ENCODE data around the gene NALCN. TPM values are rescaled to one million over a fixed set of nuclear protein-coding genes. Genes with fewer than 3 reads are reported as not detected.

NALCN gene
- total and polyA plus RNA-seq, 2 of the 8 experiments (the other 6 are each of a cell fraction or from before 2014, with no cell fraction given) = 0.26 to 0.54 TPM

DNA sequence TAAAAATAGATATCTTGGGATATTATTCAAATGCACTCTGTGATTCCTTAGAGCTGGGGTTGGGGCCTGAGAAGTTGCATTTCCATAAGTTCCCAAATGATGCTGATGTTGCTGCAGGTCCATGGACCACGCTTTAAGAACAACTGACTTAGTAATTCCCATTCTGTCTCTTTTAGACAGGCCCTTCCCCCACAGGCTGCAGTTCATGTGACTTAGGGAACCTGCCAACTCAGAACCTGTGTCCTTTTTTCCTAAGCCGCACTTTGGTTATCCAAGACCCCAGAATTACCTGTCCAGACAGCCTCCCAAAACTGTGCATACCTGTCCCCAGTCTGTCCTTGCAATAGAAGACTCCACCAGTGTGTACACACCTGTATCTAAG lies 34.4 kb upstream of the NALCN start:
- Histone ChIP-seq H3K4me3 (ENCODE audit: extremely low read depth in 1 of 4, insufficient read depth in 2 of 4, low read depth in 3 of 4, low read length in 4 of 4) (no peak overlapping the region), H3K23ac (ENCODE audit: insufficient read length) (no peak overlapping the region), H3K27ac (ENCODE audit: low read depth, low read length) (no peak overlapping the region), H3K79me1 (ENCODE audit: low read depth, low read length) (no peaks in the 10 kb centered on the region), H3K27me3 (replicated peaks in 1 of 4; ENCODE audit: control insufficient read depth in 3 of 4, extremely low read depth in 1 of 4, insufficient read depth in 3 of 4, low read length in 3 of 4) (no peaks in the 10 kb centered on the region), H2BK5ac (ENCODE audit: low read depth, low read length) (no peak overlapping the region), H3K18ac (ENCODE audit: extremely low read depth, low read length) (no peak overlapping the region), H2AK5ac (ENCODE audit: low read depth, low read length) (no peak overlapping the region), H2AFZ (ENCODE audit: low read length) (no peak overlapping the region), H4K8ac (ENCODE audit: extremely low read depth, insufficient read depth, low read length) (no peak overlapping the region), H4K91ac (replicated peaks; ENCODE audit: insufficient read length, low read length) (no peak overlapping the region), H3K56ac (replicated peaks; ENCODE audit: insufficient read length, low read depth, low read length) (no peak overlapping the region), H2BK15ac (ENCODE audit: low read length) (no peak overlapping the region), H3K36me3 (ENCODE audit: control insufficient read depth in 2 of 4, insufficient read depth in 4 of 4, low read length in 3 of 4) (no peaks in the 10 kb centered on the region), H4K5ac (ENCODE audit: insufficient read length, low read depth, low read length) (no peak overlapping the region), H3K9me3 (ENCODE audit: insufficient read depth in 2 of 2, low read depth in 1 of 2, low read length in 1 of 2) (no peaks in the 10 kb centered on the region), H2BK20ac (ENCODE audit: low read length) (no peak overlapping the region), H3K4ac (replicated peaks; ENCODE audit: insufficient read length, low read depth, low read length) (no peak overlapping the region), H2BK12ac (ENCODE audit: low read depth, low read length) (no peak overlapping the region), H3K4me2 (ENCODE audit: insufficient read depth in 1 of 2, low read depth in 2 of 2, low read length in 2 of 2) (no peak overlapping the region; a peak in 1 of 4 replicates), H3K79me2 (ENCODE audit: control insufficient read depth in 1 of 2, insufficient read depth in 2 of 2, low read length in 2 of 2) (no peaks in the 10 kb centered on the region), H3K23me2 (ENCODE audit: low read depth, low read length) (no peaks in the 10 kb centered on the region), H3K4me1 (replicated peaks in 1 of 4; ENCODE audit: control insufficient read depth in 3 of 4, insufficient read depth in 4 of 4, low read length in 3 of 4) (peaks cover 0 to 10% (median 3%) of the 10 kb centered on the region in 4 experiments; a peak in 1 of 7 replicates), H3K14ac (ENCODE audit: insufficient read length) (no peak overlapping the region), H3K9ac (replicated peaks in 1 of 4; ENCODE audit: extremely low read depth in 1 of 4, low read depth in 3 of 4, low read length in 3 of 4) (no peak overlapping the region), H4K20me1 (replicated peaks in 1 of 2; ENCODE audit: control insufficient read depth in 1 of 2, insufficient read depth in 2 of 2, low read length in 2 of 2) (no peaks in the 10 kb centered on the region), H2BK120ac (replicated peaks; ENCODE audit: low read depth, low read length) (no peak overlapping the region)
- no peak for TF ChIP-seq JUN (IDR thresholded peaks at IDR 0.05; ENCODE audit: low read depth, low read length)
- no peak for TF ChIP-seq CTBP2 (IDR thresholded peaks at IDR 0.05; ENCODE audit: borderline replicate concordance, insufficient read depth, insufficient read length, low read length)
- TF ChIP-seq ASH2L (IDR thresholded peaks at IDR 0.05; ENCODE audit: low read length) = no peak
- no peak for TF ChIP-seq YY1 (IDR thresholded peaks at IDR 0.05; ENCODE audit: low read depth, low read length)
- no peak for TF ChIP-seq HDAC6 (IDR thresholded peaks at IDR 0.05; ENCODE audit: low read depth, low read length)
- no peak for TF ChIP-seq BCL11A (IDR thresholded peaks at IDR 0.05; ENCODE audit: low read depth in 2 of 2, low read length in 2 of 2)
- TF ChIP-seq RBBP5 (IDR thresholded peaks at IDR 0.05; ENCODE audit: borderline replicate concordance, low read depth, low read length) = no peak
- TF ChIP-seq BACH1 (IDR thresholded peaks at IDR 0.05; ENCODE audit: low read length) = no peak
- no peak for TF ChIP-seq CEBPB (IDR thresholded peaks at IDR 0.05; ENCODE audit: low read depth, low read length)
- TF ChIP-seq, protein P1, sequence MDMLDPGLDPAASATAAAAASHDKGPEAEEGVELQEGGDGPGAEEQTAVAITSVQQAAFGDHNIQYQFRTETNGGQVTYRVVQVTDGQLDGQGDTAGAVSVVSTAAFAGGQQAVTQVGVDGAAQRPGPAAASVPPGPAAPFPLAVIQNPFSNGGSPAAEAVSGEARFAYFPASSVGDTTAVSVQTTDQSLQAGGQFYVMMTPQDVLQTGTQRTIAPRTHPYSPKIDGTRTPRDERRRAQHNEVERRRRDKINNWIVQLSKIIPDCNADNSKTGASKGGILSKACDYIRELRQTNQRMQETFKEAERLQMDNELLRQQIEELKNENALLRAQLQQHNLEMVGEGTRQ (IDR thresholded peaks at IDR 0.05; ENCODE audit: low read length) = no peak
- no peak for TF ChIP-seq GABPA (IDR thresholded peaks at IDR 0.05; ENCODE audit: borderline replicate concordance, insufficient read depth, low read length)
- no peak for TF ChIP-seq SP2 (IDR thresholded peaks at IDR 0.05; ENCODE audit: low read length)
- DNase-seq (ENCODE audit: low read depth in 1 of 2, low spot score in 2 of 2) (no peak), FAIRE-seq (no peak)
- WGBS, 2 experiments (ENCODE audit: extremely low coverage in 1 of 2, insufficient coverage in 1 of 2, insufficient read length in 1 of 2, insufficient replicate concordance in 2 of 2, low coverage in 1 of 2, low lambda C conversion rate in 2 of 2, missing lambda C conversion rate in 1 of 2) = 82% methylated on average over 2 of the region's 2 CpGs; no CpG with 5 or more reads in 1 of the 2 experiments
- ChIA-PET POLR2A (ENCODE audit: partially characterized antibody) (no interaction called here), CTCF (ENCODE audit: partially characterized antibody) (interaction anchor here (1.1 to 1.6 kb wide), 2 partner anchors 299 to 305 kb away, joined by 3 to 4 read pairs; no protein-coding TSS in a partner anchor)

Measured in H1 (cell line).